Adrenal gland (tissue), 19 donors: Measurements from ENCODE around the gene CDNF. TPM values are rescaled to one million over a fixed set of nuclear protein-coding genes. Genes with fewer than 3 reads are reported as not detected.

Experiments
- DNase-seq, 7 donors: peaks; one replicate each; pipeline ENCODE4 v3.0.0-alpha.2; 2019 to 2020
- H3K27ac ChIP-seq, 5 donors: fragments of 200-600 bp; sonication (generic) in 4 of 5; 1 replicate in 3 of 5; 2 replicates in 2 of 5; pipeline versions ENCODE4 v1.5.1 to v1.8.0; 2016 to 2020; ENCODE audit warnings: mild to moderate bottlenecking in 1 of 5
- H3K27me3 ChIP-seq: fragments of 200-600 bp; 2 replicates; pipeline ENCODE4 v1.8.0; 2021
- H3K36me3 ChIP-seq, 2 donors: fragments of 200-600 bp; replicated peaks in 1 of 2; 1 replicate in 1 of 2; 2 replicates in 1 of 2; pipeline versions ENCODE4 v1.5.1 to v1.8.0; 2018 to 2022
- H3K4me1 ChIP-seq, 2 donors: fragments of 200-600 bp; replicated peaks in 1 of 2; 1 replicate in 1 of 2; 2 replicates in 1 of 2; pipeline versions ENCODE4 v1.5.1 to v1.8.0; 2018 to 2021
- H3K4me3 ChIP-seq, 4 donors: fragments of 200-600 bp; sonication (generic) in 3 of 4; one replicate each; pipeline ENCODE4 v1.5.1; 2016 to 2018
- H3K9me3 ChIP-seq, 3 donors: fragments of 200-600 bp; sonication (generic) in 1 of 3; replicated peaks in 1 of 3; 1 replicate in 2 of 3; 2 replicates in 1 of 3; pipeline versions ENCODE4 v1.5.1 to v1.8.0; 2016 to 2021
- CTCF ChIP-seq, 6 experiments: fragments of 450-650 bp in 4 of 6; fragments of 200-600 bp in 2 of 6; sonication (generic) in 1 of 6; IDR thresholded peaks; 1 replicate in 5 of 6; 2 replicates in 1 of 6; pipeline versions ENCODE4 v1.5.1 to v1.8.0; 2016 to 2021; ENCODE audit warnings: antibody characterized with exemption in 6 of 6, mild to moderate bottlenecking in 2 of 6, moderate library complexity in 1 of 6
- POLR2A ChIP-seq, 2 donors: fragments of 450-650 bp; IDR thresholded peaks; one replicate each; pipeline ENCODE4 v1.6.1; 2017; ENCODE audit warnings: antibody characterized with exemption in 2 of 2, mild to moderate bottlenecking in 2 of 2, moderate library complexity in 1 of 2
- WGBS, 4 donors: extraction: QIAGEN DNeasy Blood & Tissue Kit in 2 of 4; methylation state at CpG; one replicate each; pipeline versions ENCODE4 v1.1.5 to v1.1.7; 2013 to 2017; 5-methylcytosine and 5-hydroxymethylcytosine counted together
- intact Hi-C, 2 donors: fragments of 100-400 bp; cut with DNase I; formaldehyde crosslinking; loops; one replicate each; pipeline versions ENCODE4 v1.14.1 to v1.15.0; 2022 to 2023
- long read RNA-seq, 10 donors: library from polyadenylated mRNA in 3 of 10; unstranded in 2 of 10; stranded (forward) in 1 of 10; transcript quantifications; one replicate each; pipeline ENCODE4 v2.0.0 and lab custom pipeline, GENCODE V29; 2021 to 2026
- polyA plus RNA-seq, 3 donors: library from polyadenylated mRNA; stranded (reverse); fragments of 200-250 nt in 2 of 3; fragments of 350-450 nt in 1 of 3; fragmentation: Illumina TruSeq in 1 of 3; extraction: RNeasy Lipid Tissue Mini Kit (QIAGEN cat#74804) in 1 of 3; gene quantifications; one replicate each; pipeline ENCODE4 v1.2.3, GENCODE V29; 2013 to 2014
- total RNA-seq, 9 donors: library from RNA; depleted of rRNA in 4 of 9; stranded (reverse); fragments of >200 nt in 4 of 9; fragments of 120-200 nt in 1 of 9; fragmentation: NEBNext Ultra II Directional in 1 of 9; extraction: Animal tissue kit (Norgen Biotek cat#: 25700) in 1 of 9; gene quantifications; one replicate each; pipeline versions ENCODE4 v1.1.0 to v1.2.4, GENCODE V29; 2013 to 2023
- donor health status: healthy with polysubstance abuse.
- donor health status: Bipolar disorder and iron deficiency.
- donor health status: DM: yes; HTN: yes; CAD: no.
- donor health status: DM: no; HTN: no; CAD: no.
- donor health status: DM: no; HTN: no; CAD: no.
- donor health status: DM: yes; HTN: yes; CAD: no.

Gene CDNF
- total RNA-seq (1 to 10 TPM in 8 of 9 donors, under 1 TPM in 1; 0.97 to 6.6 (median 2.9) TPM), polyA plus RNA-seq (1 to 10 TPM; 2.3 to 5.2 (median 3.6) TPM)
- long read RNA-seq, donor 1, result 0 reads
- long read RNA-seq, donor 2, result 0 reads
- long read RNA-seq, donor 3, partial matches to known transcripts, result 36 of 45 reads
- long read RNA-seq, donor 3, other reads (novel, unspliced or antisense), result 8 of 45 reads
- long read RNA-seq, donor 4, partial matches to known transcripts, result 0 of 1 reads
- long read RNA-seq, donor 4, other reads (novel, unspliced or antisense), result 1 of 1 reads
- long read RNA-seq, donor 5, partial matches to known transcripts, result 0 of 6 reads
- long read RNA-seq, donor 5, other reads (novel, unspliced or antisense), result 4 of 6 reads
- long read RNA-seq, donor 6, result 0 reads
- long read RNA-seq, donor 7, result 0 reads
- long read RNA-seq, donor 8, partial matches to known transcripts, result 0 of 2 reads
- long read RNA-seq, donor 8, other reads (novel, unspliced or antisense), result 0 of 2 reads
- long read RNA-seq, donor 9, partial matches to known transcripts, result 0 of 1 reads
- long read RNA-seq, donor 9, other reads (novel, unspliced or antisense), result 0 of 1 reads
- long read RNA-seq, donor 10, partial matches to known transcripts, result 0 of 1 reads
- long read RNA-seq, donor 10, other reads (novel, unspliced or antisense), result 0 of 1 reads

GRCh38 chr10:14837757-14838581 is at the start of gene CDNF, which contains the start of the genes HSPA14 and MSANTD7:
Gene CDNF (minus strand): TSS chr10:14838037. CDS start chr10:14837946, 91 bp downstream.
Gene HSPA14 (plus strand): TSS chr10:14838306. CDS start chr10:14838403, 97 bp downstream.
Gene MSANTD7 (plus strand): TSS chr10:14838306. CDS start chr10:14842285, 3,979 bp downstream.
- peaks cover 0 to 28% of the 10 kb centered on the region in 2 donors for H3K36me3 ChIP-seq

GRCh38 chr10:14884082-14884481 is 46.2 kb upstream of the CDNF start:
- intact Hi-C loops, result no loop called here
- DNase-seq, result no peak
- Histone ChIP-seq H3K4me3 (no peak overlapping the region), H3K36me3 (no peaks in the 10 kb centered on the region), H3K9me3 (no peaks in the 10 kb centered on the region), H3K27ac (no peak overlapping the region), H3K4me1 (peaks cover 0 to 17% of the 10 kb centered on the region in 2 donors), H3K27me3 (no peaks in the 10 kb centered on the region)
- no peak for TF ChIP-seq CTCF (IDR thresholded peaks at IDR 0.05)
- no peak for TF ChIP-seq POLR2A (IDR thresholded peaks at IDR 0.05)
- 92 to 93% (median 92%) methylated on average over 3 of the region's 3 CpGs for WGBS, 4 donors

More at GRCh38 chr10:14837757-14838581, at the start of gene CDNF, which contains the start of the genes HSPA14 and MSANTD7:
- Histone ChIP-seq H3K9me3 (no peaks in the 10 kb centered on the region), H3K27me3 (no peaks in the 10 kb centered on the region), H3K4me3 (peak within 1 kb of the TSS; percentile 55 to 95 (median 81)), H3K4me1 (peaks cover 14 to 20% of the 10 kb centered on the region in 2 donors), H3K27ac (peak within 1 kb of the TSS; percentile 70 to 97 (median 96))
- WGBS, 4 donors, result 0 to 1% (median 1%) methylated on average over 32 to 72 of the region's 72 CpGs; no CpG with 5 or more reads in 1 of the 4 donors
- intact Hi-C loops, result loop anchor here (10.0 kb wide), 2 partner anchors 303 to 343 kb away; no protein-coding TSS in a partner anchor
- peak; percentile 81 to 92 for TF ChIP-seq POLR2A (IDR thresholded peaks at IDR 0.05)
- TF ChIP-seq CTCF (IDR thresholded peaks at IDR 0.05), result peak in 2 of 6 experiments; percentile 11 to 19
- peak; percentile 99 to 100 (median 99) for DNase-seq

GRCh38 chr10:14880229-14880628 is 42.4 kb upstream of the CDNF start:
- Histone ChIP-seq H3K27me3 (no peaks in the 10 kb centered on the region), H3K4me1 (peaks cover 0 to 30% of the 10 kb centered on the region in 2 donors), H3K4me3 (peak overlapping the region in 1 of 4 donors; percentile 94), H3K9me3 (no peaks in the 10 kb centered on the region), H3K27ac (no peak overlapping the region), H3K36me3 (no peaks in the 10 kb centered on the region)
- 55 to 64% (median 61%) methylated on average over 7 of the region's 7 CpGs for WGBS, 4 donors
- intact Hi-C loops, result no loop called here
- no peak for DNase-seq
- no peak for TF ChIP-seq CTCF (IDR thresholded peaks at IDR 0.05)
- TF ChIP-seq POLR2A (IDR thresholded peaks at IDR 0.05), result no peak
